LNCAP (cell line): ENCODE data around the gene AP1S3.

ENCODE experiments used
- TF ChIP-seq, protein P1 (sequence below): fragments of 450-650 bp; IDR thresholded peaks from 2 replicates; pipeline ENCODE4 v1.5.1; 2017; ENCODE audit warnings: mild to moderate bottlenecking

The AP1S3 gene

GRCh38 chr2:223779877-223780276 is 57.5 kb downstream of the AP1S3 start:
- TF ChIP-seq, protein P1, sequence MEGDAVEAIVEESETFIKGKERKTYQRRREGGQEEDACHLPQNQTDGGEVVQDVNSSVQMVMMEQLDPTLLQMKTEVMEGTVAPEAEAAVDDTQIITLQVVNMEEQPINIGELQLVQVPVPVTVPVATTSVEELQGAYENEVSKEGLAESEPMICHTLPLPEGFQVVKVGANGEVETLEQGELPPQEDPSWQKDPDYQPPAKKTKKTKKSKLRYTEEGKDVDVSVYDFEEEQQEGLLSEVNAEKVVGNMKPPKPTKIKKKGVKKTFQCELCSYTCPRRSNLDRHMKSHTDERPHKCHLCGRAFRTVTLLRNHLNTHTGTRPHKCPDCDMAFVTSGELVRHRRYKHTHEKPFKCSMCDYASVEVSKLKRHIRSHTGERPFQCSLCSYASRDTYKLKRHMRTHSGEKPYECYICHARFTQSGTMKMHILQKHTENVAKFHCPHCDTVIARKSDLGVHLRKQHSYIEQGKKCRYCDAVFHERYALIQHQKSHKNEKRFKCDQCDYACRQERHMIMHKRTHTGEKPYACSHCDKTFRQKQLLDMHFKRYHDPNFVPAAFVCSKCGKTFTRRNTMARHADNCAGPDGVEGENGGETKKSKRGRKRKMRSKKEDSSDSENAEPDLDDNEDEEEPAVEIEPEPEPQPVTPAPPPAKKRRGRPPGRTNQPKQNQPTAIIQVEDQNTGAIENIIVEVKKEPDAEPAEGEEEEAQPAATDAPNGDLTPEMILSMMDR = 0 out of 2 replicates have a peak, but pooled peaks have one; percentile 22

DNA sequence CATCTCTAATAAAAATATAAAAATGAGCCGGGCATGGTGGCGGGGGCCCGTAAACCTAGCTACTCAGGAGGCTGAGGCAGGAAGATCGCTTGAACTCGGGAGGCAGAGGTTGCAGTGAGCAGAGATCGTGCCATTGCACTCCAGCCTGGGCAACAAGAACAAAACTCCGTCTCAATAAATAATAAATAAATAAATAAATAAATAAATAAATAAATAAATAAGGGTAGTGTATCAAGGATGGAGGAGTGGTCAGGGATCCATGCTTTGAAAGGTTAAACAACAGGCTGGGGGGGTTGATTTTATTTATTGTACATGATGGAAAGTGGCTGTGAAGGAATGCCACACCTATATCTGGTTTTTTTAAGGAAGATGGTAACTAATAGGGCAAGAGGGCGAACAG is 63.2 kb downstream of the AP1S3 start:
- TF ChIP-seq, protein P1 = no peak

GRCh38 chr2:223772363-223772762 is 65.0 kb downstream of the AP1S3 start:
- TF ChIP-seq, protein P1 = no peak

DNA sequence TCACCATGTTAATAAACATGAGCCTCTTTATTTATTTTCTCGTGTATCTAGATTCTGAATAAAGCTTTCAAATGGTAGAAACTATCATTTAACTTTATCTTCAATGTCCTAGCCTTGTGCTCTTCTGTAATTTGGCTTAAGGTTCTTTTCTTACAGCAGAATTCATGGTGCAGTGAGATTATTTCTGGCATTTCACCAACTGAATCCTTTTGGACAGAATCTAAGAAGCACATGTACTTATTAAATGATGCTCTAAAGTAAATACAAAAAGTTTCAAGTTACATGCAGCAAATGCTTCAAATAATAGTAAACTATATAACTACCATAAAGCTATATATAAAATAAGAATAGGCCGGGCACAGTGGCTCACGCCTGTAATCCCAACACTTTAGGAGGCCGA is 65.9 kb downstream of the AP1S3 start:
- TF ChIP-seq, protein P1 = no peak

GRCh38 chr2:223768179-223768578 is 69.2 kb downstream of the AP1S3 start:
- TF ChIP-seq, protein P1 = no peak

DNA sequence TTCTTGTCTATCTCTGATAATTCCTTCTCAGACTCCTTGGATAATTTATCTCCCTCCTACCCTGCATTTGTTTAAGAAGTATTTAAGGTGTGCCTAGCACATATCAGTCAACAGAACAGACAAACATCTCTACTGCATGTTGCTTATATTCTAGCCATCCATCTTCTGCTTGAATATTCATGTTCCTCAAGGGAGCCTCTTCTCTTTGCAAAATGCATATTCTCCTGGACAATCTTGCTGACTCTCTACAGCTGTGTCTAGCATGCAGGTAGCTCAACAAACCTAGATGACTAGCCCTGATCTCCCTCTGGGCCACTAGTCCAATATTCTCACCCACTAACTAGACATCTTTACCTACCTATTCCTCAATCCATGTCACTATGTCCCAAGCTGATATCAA is 70.0 kb downstream of the AP1S3 start:
- TF ChIP-seq, protein P1 = no peak

- TF ChIP-seq, protein P1 = no peak
Observed at GRCh38 chr2:223765221-223765785, 72.1 kb downstream of the AP1S3 start.

DNA sequence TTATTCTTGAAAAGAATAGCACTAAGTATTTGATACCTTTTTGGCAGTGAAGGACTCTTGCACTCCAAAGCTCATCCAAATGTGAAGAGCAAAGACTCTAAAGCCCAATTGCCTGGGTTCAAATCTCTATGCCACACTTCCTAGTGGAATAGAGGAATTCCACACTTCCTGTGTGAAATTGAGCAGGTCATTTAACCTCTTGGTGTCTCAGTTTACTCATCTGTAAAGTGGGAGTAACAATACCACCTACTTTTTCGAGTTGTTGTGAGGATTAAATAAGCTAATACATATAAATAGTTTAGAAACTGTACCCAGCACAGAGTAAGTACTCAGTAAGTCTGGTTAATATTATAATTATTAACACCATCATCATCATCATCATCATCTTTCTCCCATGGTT is 72.6 kb downstream of the AP1S3 start:
- TF ChIP-seq, protein P1 = no peak
